ENCODE measurements around the gene RIMS3. TPM values are rescaled to one million over a fixed set of nuclear protein-coding genes. Genes with fewer than 3 reads are reported as not detected.

RIMS3 gene
- total RNA-seq, 1 experiment from 2014 or later: 9.0 TPM

DNA sequence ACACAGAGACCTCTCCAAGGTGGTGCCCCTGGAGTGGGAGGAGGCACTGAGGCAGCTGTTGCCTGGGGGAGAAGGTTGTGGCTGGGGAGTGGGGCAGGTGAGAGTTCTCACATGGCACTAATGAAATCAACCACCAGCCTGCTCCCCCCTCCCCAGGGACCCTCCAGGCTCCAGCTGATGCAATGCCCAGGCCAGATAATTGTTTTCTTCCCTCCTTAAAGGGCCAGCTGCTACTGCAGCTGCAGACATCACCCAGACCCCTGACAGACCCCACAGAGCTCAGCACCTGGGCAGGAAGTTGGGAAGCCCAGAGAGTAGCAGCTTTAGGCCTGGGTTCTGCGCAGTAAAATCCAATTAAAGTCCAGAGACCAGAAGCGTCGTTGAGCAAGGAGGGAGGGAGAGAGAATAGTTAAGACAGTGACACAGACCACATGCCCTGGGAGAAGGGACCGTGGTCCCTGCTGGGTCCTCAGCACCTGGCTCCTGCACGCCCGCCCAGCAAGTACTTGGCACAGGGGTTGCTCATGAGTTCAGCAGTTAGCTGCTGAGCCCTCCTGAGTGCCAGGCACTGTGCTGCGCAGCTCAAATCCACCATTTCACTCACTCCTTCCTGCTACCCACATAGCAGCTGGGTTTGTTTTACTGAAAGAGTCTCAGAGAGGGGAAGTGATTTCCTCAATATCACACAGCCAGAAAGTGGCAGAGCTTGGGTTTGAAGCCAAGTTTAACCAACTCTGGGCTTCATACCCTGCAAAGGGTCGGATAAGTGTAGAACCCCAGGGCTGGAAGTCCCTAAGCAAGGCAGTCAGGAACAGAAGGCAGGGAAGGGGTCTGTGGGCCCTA, 1.9 kb downstream of the RIMS3 start:
- H4K20me1 ChIP-seq (ENCODE audit: insufficient read depth): no peaks in the 10 kb centered on the region
- BruUV-seq (replicated peaks): no TSS peak
- no peak for DNase-seq (ENCODE audit: low read depth, low spot score)
- no peaks in the 10 kb centered on the region for H3K9me3 ChIP-seq (ENCODE audit: control insufficient read depth in 1 of 2, insufficient read depth in 1 of 2, low read depth in 1 of 2, low read length in 2 of 2)
- no peaks in the 10 kb centered on the region for H3K36me3 ChIP-seq (ENCODE audit: control insufficient read depth in 1 of 2, insufficient read depth in 2 of 2, low read length in 2 of 2)
- H3K9ac ChIP-seq (ENCODE audit: low read length): no peak overlapping the region
- no peaks in the 10 kb centered on the region for H3K79me2 ChIP-seq (ENCODE audit: insufficient read depth, low read length)
- TF ChIP-seq FOSL1 (IDR thresholded peaks at IDR 0.05; ENCODE audit: low read depth) (no peak), ZFX (IDR thresholded peaks at IDR 0.05) (no peak), CBX3 (IDR thresholded peaks at IDR 0.05; ENCODE audit: low read depth) (no peak), CEBPB (IDR thresholded peaks at IDR 0.05; ENCODE audit: low read depth) (no peak), SIN3A (IDR thresholded peaks at IDR 0.05; ENCODE audit: low read depth) (no peak), ZNF274 (IDR thresholded peaks at IDR 0.05; ENCODE audit: low read depth, low read length) (no peak), EGR1 (IDR thresholded peaks at IDR 0.05; ENCODE audit: low read depth) (no peak), REST (IDR thresholded peaks at IDR 0.05; ENCODE audit: low read depth) (no peak), EZH2 (IDR thresholded peaks at IDR 0.05) (no peak), SP1 (IDR thresholded peaks at IDR 0.05; ENCODE audit: low read depth) (no peak), POLR2AphosphoS5 (IDR thresholded peaks at IDR 0.05; ENCODE audit: low read depth, low read length) (no peak), YY1 (IDR thresholded peaks at IDR 0.05; ENCODE audit: extremely low read depth, insufficient replicate concordance, low read depth, low read length) (no peak), ELF1 (IDR thresholded peaks at IDR 0.05; ENCODE audit: borderline replicate concordance, low read depth) (no peak), CTCF (IDR thresholded peaks at IDR 0.05 in 2 of 3, conservative IDR thresholded peaks at IDR 0.05 in 1 of 3; ENCODE audit: borderline replicate concordance in 1 of 3, insufficient read depth in 1 of 3, low read depth in 2 of 3, low read length in 2 of 3) (no peak), SRF (IDR thresholded peaks at IDR 0.05; ENCODE audit: low read depth) (no peak)
- TF ChIP-seq, protein P1, sequence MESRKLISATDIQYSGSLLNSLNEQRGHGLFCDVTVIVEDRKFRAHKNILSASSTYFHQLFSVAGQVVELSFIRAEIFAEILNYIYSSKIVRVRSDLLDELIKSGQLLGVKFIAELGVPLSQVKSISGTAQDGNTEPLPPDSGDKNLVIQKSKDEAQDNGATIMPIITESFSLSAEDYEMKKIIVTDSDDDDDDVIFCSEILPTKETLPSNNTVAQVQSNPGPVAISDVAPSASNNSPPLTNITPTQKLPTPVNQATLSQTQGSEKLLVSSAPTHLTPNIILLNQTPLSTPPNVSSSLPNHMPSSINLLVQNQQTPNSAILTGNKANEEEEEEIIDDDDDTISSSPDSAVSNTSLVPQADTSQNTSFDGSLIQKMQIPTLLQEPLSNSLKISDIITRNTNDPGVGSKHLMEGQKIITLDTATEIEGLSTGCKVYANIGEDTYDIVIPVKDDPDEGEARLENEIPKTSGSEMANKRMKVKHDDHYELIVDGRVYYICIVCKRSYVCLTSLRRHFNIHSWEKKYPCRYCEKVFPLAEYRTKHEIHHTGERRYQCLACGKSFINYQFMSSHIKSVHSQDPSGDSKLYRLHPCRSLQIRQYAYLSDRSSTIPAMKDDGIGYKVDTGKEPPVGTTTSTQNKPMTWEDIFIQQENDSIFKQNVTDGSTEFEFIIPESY (IDR thresholded peaks at IDR 0.05; ENCODE audit: extremely low read depth, insufficient replicate concordance, low read length): no peak
- TF ChIP-seq, protein P2, sequence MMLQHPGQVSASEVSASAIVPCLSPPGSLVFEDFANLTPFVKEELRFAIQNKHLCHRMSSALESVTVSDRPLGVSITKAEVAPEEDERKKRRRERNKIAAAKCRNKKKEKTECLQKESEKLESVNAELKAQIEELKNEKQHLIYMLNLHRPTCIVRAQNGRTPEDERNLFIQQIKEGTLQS (IDR thresholded peaks at IDR 0.05): no peak
- no peak overlapping the region for H2AFZ ChIP-seq (ENCODE audit: low read depth, low read length, poor library complexity, severe bottlenecking)
- peak overlapping the region; percentile 37; the same call in 1 of the 2 replicates for H3K4me2 ChIP-seq (ENCODE audit: low read length)
- ATAC-seq: no peak
- H3K9me2 ChIP-seq (ENCODE audit: insufficient read depth): no peaks in the 10 kb centered on the region
- ChIA-PET POLR2A (interaction anchor here (2.3 kb wide), 1 partner anchor 28 kb away, joined by 12 read pairs; the partner anchor contains the start of gene NFYC), CTCF (no interaction called here), RAD21 (ENCODE audit: low non-redundant PET in 1 of 2, low total read pairs in 2 of 2, uncharacterized antibody in 2 of 2, unreplicated experiment in 2 of 2) (interaction anchor here (0.6 to 0.9 kb wide), 2 partner anchors 38 to 78 kb away, joined by 3 to 4 read pairs; no protein-coding TSS in a partner anchor)
- H3K27ac ChIP-seq (ENCODE audit: low read depth, low read length): no peak overlapping the region
- peaks cover 9 to 41% of the 10 kb centered on the region in 2 experiments for H3K4me1 ChIP-seq (ENCODE audit: control insufficient read depth in 1 of 2, insufficient read depth in 2 of 2, low read length in 2 of 2)
- intact Hi-C loops (cut with micrococcal nuclease): no loop called here
- H3K27me3 ChIP-seq (ENCODE audit: insufficient read depth, low read length): no peaks in the 10 kb centered on the region
- H3K4me3 ChIP-seq (replicated peaks in 1 of 2; ENCODE audit: low read depth in 1 of 2, low read length in 2 of 2): no peak overlapping the region

Data from HCT116 (cell line).